Measurements from ENCODE around the gene TIGD1.

- TF ChIP-seq CTCF (conservative IDR thresholded peaks at IDR 0.05; ENCODE audit: low read length) (no peak), EZH2phosphoT487 (IDR thresholded peaks at IDR 0.05; ENCODE audit: borderline replicate concordance) (no peak)
These were observed 45.9 kb downstream of the TIGD1 start for GRCh38 chr2:232504438-232504837.
